NCI-H2107 (cell line): Measurements from ENCODE around the gene KATNA1.
"Not testable (repeated sequence)": the region's sequence is repeated elsewhere in the genome, so short reads cannot be mapped to it uniquely, and the experiment has no call there.

Experiments used
- DNase-seq: peaks from one replicate; lab custom pipeline; 2025; lab: John Stamatoyannopoulos, UW

Gene KATNA1

DNA sequence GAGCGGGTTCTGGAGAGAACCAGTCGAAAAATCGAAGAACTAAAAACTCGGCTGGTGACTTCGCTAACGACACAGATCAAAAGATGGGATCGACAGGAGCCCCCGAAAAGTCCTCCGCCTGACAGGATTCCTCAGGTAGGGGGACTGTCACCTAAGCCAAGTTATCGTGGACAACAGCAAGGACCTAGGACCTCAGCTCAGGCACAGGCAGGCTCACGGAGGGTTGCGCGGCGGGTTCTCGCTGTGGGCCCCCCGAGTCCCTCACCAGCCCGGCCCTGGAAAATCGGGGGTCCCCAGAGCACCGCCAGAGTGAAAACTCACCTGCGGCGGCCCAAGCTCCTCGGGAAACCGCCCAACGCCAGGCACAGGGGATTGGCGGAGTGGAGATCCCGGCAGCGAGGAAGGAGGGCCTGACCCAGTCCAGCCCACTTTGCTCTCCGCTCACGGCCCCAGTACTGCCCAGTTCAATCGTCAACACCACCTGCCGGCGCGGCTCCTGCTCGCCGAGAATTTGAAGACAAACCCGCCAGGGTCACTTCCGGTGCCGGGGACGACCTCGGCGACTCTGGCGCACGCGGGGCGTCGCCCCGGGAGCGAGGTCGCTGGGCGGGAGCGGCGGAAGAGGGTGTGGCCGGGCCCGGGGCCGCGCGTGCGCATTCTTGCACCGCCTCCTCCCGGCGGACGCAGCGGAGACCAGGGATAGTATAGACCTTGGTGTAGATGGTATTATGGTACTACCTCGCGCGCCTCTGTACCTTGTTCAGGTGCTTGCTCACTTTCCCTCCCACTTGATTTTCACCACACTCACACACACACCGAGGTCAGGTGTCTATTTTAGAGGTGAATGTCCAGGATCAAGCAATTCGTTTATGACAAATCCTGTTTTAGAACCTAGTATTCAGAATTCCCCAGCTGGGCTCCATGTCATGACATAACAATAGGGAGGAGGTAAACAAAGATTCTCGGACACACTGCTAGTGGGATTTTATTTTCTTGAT lies at the start of gene KATNA1:
Gene KATNA1, minus strand, starts transcription at position 567 of the 998 bp plus-strand sequence. CDS start 10,167 bp downstream, outside the sequence.
- DNase-seq = peak; percentile 74

GRCh38 chr6:149698175-149698574 lies 49.7 kb upstream of the KATNA1 start:
- DNase-seq = no peak

- DNase-seq = no peak
Measured at GRCh38 chr6:149696901-149697300, 48.4 kb upstream of the KATNA1 start.

GRCh38 chr6:149694921-149695320 lies 46.4 kb upstream of the KATNA1 start:
- DNase-seq = no peak

- no peak for DNase-seq
Measured at GRCh38 chr6:149691201-149691600, 42.7 kb upstream of the KATNA1 start.

- no peak for DNase-seq
Measured at GRCh38 chr6:149686230-149686629, 37.7 kb upstream of the KATNA1 start.

DNA sequence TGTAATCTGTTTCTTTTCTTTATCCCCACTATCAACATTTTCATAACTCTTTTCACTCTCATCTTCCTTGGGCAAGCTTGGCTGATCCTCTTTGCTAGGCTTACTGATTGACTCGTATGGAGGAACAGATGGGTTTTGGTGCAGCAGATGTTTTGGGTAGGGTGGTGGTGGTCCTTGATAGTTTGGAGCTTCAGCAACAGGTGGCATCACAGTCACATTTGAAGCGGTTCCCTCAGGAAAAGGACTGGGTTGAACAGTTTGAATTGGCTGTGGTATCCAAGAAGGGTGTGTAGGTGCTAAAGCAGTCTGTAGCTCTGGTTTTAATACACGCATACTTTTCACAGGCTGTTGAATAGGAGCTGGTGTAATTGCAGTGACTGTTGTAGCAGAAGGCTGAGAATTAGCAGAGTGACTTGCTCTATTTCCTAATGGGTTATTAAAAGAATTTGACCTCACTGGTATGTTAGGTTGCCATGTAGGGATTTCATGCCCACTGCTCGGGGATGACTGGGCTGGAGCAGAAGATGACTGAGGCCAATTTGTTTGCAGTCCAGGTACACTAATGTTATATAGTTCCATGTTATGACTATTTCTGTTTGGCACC lies 34.8 kb upstream of the KATNA1 start:
- DNase-seq = no peak

DNA sequence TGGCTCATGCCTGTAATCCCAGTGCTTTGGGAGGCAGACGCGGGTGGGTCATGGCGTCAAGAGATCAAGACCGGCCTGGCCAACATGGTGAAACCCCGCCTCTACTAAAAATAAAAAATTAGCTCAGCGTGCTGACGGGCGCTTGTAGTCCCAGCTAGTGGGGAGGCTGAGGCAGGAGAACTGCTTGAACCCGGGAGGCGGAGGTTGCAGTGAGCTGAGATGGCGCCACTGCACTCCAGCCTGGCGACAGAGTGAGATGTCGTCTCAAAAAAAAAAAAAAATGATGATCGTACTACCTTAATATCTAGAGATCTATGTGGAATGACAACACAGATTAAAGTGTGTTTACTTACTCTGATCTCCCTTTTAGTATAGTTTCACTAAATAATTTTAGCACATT lies 33.3 kb upstream of the KATNA1 start:
- not testable (repeated sequence) for DNase-seq

- no peak for DNase-seq
Measured at GRCh38 chr6:149681209-149681608, 32.7 kb upstream of the KATNA1 start.

DNA sequence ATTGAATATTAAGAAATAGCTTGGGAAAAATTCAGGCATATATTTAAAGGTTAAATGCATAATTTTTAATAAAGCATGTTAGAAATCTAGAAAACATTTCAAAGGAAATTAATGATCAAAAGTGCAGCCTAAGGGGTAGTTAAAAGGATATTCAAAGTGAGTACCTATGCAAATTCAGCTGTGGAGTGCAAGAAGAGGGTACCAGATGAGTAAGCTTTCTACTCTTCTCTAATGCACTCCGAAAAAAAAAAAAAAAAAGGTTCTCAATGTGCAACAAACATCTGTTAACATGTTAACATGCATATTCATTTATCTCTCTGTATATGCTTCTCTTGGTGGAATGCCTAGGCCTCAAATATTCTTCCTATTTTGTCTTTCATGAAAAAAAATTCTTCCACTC lies 32.0 kb upstream of the KATNA1 start:
- DNase-seq = no peak

DNA sequence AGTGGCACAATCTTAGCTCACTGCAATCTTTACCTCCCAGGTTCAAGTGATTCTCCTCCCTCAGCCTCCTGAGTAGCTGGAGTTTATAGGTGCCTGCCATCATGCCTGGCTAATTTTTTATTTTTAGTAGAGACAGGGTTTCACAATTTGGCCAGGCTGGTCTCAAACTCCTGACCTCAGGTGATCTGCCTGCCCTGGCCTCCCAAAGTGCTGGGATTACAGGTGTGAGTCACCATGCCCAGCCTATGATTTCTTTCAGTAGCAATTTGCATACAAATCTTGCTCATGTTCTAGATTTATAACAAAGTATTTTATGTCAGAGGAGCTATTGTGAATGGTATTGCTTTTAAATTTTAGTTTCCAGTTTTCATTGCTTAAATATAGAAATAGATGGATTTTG lies 23.8 kb upstream of the KATNA1 start:
- not testable (repeated sequence) for DNase-seq

DNA sequence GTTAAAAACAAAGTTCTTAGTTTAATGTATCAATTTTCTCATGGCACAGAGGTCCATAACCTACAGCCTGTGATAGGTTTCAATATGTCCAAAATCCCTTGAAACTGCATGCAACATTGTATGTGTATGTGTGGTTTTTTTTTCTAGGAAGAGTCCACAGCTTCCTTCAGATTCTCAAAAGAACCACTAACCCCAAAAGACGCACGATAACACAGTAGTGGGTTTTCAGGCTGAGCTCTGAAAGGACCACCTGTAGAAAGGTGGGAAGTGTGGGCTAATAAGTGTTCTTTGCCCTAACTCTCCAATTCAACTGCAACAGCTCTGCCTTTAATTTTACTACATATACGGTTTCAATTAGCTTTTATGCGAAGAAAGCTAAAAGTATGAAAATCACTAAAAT lies 11.5 kb upstream of the KATNA1 start:
- DNase-seq = no peak

DNA sequence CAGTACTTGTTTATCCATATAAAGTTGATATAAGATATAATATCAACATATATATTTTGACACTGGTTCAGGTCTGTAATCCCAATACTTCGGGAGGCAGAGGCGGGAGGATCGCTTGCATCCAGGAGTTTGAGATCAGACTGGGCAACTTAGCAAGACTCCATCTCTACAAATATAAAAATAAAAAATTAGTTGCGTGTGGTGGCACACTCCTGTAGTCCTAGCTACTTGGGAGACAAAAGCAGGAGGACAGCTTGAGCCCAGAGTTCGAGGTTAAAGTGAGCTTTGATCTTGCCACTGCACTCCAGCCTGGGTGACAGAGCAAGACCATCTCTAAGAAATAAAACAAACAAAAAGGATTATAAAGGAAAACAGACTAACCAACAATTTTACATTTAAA lies 8.9 kb upstream of the KATNA1 start:
- DNase-seq = no peak

DNA sequence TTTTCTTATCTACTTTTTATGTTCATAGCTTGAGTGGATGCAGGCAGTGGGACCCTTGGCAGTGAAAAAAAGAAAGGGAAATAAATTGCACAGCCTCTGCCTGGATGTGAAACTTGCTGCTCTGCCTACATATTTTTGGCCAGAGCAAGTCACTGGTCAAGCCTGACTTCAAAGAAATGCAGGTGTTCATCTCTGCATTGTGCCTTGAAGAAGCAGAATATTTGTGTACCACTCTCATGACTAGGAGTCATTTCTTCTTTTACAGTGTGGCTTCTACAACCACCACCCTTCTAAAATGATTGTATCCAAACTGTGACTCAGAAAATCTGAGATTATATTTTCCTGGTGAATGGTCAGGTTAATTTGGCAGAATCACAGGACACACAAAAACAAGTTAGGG lies 2.5 kb upstream of the KATNA1 start:
- no peak for DNase-seq

DNA sequence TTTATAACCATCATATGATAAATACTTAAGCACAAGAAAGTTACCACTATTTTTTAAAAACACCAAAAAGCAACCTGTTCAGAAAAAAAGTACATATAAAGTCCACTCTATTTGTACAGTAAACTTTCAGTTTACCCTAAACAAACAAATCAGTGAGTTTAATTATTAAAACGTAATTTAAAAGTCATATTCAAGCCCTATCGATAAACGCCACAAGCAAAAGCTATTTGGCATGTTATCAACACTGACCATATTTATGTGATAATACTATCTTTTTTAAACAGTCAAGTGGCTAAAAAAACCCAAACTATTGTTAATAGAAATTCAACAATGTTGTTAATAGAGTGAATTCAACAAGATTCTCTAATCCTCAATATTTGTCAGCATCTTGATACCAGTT lies 1.9 kb downstream of the KATNA1 start:
- DNase-seq = no peak

DNA sequence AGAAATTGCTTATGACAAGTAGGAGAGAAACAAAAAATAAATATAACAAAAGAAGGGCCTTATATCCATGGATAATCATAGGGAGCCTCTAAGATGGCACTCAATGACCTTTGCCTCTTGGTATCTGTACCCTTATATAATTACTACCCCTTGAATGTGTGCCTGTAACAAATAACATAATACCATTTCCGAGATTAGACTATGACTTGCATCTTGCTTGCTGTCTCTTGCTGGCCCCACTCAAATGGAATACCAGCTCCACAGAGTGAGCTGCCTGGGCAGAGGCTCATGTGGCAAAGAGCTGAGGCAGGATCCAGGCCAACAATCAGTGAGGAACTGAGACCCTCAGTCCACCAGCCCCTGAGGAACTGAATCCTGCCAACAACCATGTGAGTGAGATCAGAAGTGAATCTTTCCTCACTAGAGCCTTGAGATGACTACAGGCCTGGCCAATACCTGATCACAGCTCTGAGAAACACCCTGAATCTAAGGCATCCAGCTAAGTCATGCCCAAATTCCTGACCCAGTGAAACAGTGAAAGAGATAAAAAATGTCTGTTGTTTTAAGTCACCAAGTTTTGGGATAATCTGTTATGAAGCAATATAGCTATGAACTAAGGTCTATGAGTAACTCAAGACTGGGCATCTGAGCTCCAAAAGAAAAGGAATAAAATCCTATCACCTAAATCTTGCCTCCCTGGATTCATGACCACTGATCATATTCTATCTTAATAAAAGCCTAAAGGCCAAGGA lies 5.5 kb downstream of the KATNA1 start:
- no peak for DNase-seq

GRCh38 chr6:149636124-149636523 lies 12.4 kb downstream of the KATNA1 start:
- DNase-seq = no peak

- no peak for DNase-seq
Measured at GRCh38 chr6:149634315-149634714, 14.2 kb downstream of the KATNA1 start.

GRCh38 chr6:149628875-149629510 lies 19.5 kb downstream of the KATNA1 start:
- no peak for DNase-seq

DNA sequence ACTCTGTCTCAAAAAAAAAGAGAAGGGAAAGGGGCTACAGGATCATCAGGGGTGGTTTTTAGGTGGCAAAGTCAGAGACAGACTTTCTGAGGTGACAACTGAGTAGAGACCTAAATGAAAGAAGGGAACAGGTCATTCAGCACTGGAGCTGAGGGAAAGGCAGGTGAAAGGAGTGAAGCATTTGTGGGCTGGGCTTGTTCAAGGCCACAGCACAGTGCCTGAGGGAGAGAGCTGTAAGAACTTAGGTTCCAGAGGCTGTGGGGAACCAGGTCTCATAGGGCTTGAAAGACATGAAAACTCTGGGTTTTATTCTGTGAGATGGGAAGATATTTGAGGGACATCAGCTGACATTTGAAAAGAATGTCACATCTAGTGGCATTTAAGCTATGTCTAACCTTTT lies 20.8 kb downstream of the KATNA1 start:
- no peak for DNase-seq

DNA sequence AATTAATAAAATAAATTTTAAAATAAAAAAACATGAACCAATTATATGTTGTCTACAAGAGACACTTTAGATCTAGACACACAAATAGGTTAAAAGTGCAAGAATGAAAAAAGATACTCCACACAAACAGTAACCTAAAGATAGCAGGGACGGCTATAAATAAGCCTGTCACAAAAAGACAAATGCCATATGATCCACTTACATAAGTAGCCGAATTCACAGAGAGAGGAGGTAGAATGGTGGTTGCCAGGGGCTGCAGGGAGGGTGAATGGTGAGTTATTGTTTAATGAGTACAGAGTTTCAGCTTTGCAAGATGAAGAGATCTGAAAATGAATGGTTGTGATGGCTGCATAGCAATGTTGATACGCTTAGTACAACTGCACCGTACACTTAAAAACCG lies 32.7 kb downstream of the KATNA1 start:
- no peak for DNase-seq

DNA sequence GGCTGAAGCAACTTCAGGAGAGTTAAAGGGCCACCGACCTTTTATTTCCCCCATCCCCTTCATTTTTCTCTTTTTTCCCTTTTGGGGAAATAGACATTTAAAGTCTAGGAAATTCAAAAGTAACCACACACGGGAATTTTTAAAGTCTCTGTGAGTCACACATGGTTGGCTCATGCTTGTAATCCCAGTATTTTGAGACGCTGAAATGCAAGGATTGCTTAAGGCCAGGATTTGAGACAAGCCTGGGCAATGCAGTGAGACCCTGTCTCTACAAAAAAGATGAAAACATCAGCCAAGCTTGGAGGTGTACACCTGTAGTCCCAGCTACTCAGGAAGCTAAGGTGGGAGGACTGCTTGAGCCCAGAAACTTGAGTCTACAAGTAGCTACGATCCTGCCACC lies 34.2 kb downstream of the KATNA1 start:
- DNase-seq = no peak
